Measurements from ENCODE around the gene PPP2R2C. TPM values are rescaled to one million over a fixed set of nuclear protein-coding genes. Genes with fewer than 3 reads are reported as not detected.

PPP2R2C gene
- total RNA-seq, 1 experiment from 2014 or later = 26.7 TPM

DNA sequence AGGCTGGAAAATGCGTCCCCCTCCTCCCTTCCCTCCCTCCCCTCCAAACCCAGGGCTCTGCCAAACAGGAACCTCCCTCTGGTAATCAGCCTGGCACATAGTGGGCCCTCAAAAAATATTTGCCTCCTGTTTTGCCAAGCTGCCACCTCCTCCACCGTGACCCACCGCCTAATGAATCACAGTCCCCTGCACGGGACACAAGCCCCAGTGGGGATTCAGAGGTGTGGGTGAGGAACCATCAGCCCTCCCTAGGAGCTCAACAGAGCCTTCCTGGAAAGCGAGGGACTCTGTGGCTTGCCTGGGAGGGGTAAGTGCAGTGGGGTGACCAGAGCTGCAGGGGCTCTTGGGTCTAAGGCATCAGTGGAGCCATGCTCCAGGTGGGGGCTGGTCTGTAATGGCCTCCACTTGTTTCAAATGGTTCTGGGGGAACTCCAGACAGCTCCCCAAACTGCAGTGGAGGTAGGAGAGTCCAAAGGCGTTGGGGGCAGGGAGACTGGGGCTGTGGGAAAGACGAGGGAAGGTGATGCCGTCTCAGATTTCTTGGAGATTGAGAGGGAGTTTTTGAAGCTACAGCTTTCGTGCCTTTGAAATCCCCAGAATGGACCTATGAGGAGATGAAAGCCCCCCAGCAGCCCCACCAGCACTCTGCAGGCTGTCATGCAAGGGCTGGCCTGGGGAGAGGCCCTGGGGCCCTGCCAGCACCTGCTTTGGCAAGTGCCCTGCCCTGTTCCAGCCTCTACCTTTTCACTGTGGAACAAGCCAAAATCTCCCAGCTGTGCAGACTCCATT is 1.0 kb upstream of the PPP2R2C start:
- intact Hi-C loops (cut with micrococcal nuclease; ENCODE audit: unreplicated experiment) (no loop called here), in situ Hi-C loops (cut with HindIII; ENCODE audit: low pct_unique_long_range_greater_than_20kb, low sequenced_read_pairs) (no loop called here)
- TF ChIP-seq TCF7L2 (IDR thresholded peaks at IDR 0.05; ENCODE audit: low read depth, low read length) (no peak), SIN3A (IDR thresholded peaks at IDR 0.05; ENCODE audit: borderline replicate concordance, insufficient read depth, low read depth, low read length) (no peak), POLR2AphosphoS5 (IDR thresholded peaks at IDR 0.05; ENCODE audit: low read depth, low read length) (no peak)
- TF ChIP-seq, protein P1, sequence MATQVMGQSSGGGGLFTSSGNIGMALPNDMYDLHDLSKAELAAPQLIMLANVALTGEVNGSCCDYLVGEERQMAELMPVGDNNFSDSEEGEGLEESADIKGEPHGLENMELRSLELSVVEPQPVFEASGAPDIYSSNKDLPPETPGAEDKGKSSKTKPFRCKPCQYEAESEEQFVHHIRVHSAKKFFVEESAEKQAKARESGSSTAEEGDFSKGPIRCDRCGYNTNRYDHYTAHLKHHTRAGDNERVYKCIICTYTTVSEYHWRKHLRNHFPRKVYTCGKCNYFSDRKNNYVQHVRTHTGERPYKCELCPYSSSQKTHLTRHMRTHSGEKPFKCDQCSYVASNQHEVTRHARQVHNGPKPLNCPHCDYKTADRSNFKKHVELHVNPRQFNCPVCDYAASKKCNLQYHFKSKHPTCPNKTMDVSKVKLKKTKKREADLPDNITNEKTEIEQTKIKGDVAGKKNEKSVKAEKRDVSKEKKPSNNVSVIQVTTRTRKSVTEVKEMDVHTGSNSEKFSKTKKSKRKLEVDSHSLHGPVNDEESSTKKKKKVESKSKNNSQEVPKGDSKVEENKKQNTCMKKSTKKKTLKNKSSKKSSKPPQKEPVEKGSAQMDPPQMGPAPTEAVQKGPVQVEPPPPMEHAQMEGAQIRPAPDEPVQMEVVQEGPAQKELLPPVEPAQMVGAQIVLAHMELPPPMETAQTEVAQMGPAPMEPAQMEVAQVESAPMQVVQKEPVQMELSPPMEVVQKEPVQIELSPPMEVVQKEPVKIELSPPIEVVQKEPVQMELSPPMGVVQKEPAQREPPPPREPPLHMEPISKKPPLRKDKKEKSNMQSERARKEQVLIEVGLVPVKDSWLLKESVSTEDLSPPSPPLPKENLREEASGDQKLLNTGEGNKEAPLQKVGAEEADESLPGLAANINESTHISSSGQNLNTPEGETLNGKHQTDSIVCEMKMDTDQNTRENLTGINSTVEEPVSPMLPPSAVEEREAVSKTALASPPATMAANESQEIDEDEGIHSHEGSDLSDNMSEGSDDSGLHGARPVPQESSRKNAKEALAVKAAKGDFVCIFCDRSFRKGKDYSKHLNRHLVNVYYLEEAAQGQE (IDR thresholded peaks at IDR 0.05; ENCODE audit: insufficient read depth in 1 of 2, low read depth in 2 of 2, low read length in 1 of 2) = no peak
- TF ChIP-seq, protein P2, sequence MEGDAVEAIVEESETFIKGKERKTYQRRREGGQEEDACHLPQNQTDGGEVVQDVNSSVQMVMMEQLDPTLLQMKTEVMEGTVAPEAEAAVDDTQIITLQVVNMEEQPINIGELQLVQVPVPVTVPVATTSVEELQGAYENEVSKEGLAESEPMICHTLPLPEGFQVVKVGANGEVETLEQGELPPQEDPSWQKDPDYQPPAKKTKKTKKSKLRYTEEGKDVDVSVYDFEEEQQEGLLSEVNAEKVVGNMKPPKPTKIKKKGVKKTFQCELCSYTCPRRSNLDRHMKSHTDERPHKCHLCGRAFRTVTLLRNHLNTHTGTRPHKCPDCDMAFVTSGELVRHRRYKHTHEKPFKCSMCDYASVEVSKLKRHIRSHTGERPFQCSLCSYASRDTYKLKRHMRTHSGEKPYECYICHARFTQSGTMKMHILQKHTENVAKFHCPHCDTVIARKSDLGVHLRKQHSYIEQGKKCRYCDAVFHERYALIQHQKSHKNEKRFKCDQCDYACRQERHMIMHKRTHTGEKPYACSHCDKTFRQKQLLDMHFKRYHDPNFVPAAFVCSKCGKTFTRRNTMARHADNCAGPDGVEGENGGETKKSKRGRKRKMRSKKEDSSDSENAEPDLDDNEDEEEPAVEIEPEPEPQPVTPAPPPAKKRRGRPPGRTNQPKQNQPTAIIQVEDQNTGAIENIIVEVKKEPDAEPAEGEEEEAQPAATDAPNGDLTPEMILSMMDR (IDR thresholded peaks at IDR 0.05) = no peak
- BruUV-seq (replicated peaks) = no TSS peak
- no peak for DNase-seq (ENCODE audit: low read depth, low spot score)
- no peak overlapping the region for H3K4me3 ChIP-seq (ENCODE audit: low read depth in 2 of 2, low read length in 2 of 2)
- H3K27me3 ChIP-seq (ENCODE audit: control insufficient read depth, insufficient read depth, low read length) = no peaks in the 10 kb centered on the region
- CTCF ChIA-PET = interaction anchor here (0.5 to 0.8 kb wide), 4 partner anchors 9 to 223 kb away, joined by 3 to 9 read pairs (median 3); no protein-coding TSS in a partner anchor
- no peak for ATAC-seq
- H3K4me1 ChIP-seq (ENCODE audit: control insufficient read depth, insufficient read depth, low read length) = peaks cover 4% of the 10 kb centered on the region
- no peaks in the 10 kb centered on the region for H3K9me3 ChIP-seq (ENCODE audit: control insufficient read depth, insufficient read depth, low read depth, low read length)
- POLR2A ChIA-PET = no interaction called here
- H3K36me3 ChIP-seq (ENCODE audit: control insufficient read depth, insufficient read depth, low read length) = no peaks in the 10 kb centered on the region
- H3K27ac ChIP-seq (ENCODE audit: low read length) = no peak overlapping the region

DNA sequence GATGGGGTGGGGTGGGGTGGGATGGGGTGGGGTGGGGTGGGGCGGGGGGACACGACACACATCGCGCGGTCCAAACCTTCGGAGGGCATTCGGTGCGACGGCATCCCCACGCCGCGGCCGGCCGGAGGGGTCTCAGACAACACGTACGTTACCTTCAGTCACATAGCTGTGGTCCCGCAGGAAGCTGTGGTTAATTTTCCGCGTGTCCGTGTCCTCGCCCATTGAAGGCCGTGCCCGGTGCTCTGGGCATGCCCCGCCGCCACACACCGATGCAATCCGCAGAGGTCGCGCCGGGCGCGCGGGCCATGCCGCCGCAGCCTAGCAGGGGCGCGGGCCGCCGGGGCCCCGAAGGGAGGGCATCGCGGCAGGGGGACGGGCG is 417 bp downstream of the PPP2R2C start:
- Histone ChIP-seq H3K27ac (ENCODE audit: low read length) (no peak overlapping the region), H3K4me3 (ENCODE audit: low read depth in 2 of 2, low read length in 2 of 2) (peak overlapping the region; percentile 51 to 61), H3K9me3 (ENCODE audit: control insufficient read depth, insufficient read depth, low read depth, low read length) (no peaks in the 10 kb centered on the region), H3K36me3 (ENCODE audit: control insufficient read depth, insufficient read depth, low read length) (no peaks in the 10 kb centered on the region), H3K4me1 (ENCODE audit: control insufficient read depth, insufficient read depth, low read length) (peaks cover 8% of the 10 kb centered on the region), H3K27me3 (ENCODE audit: control insufficient read depth, insufficient read depth, low read length) (no peaks in the 10 kb centered on the region)
- CTCF ChIA-PET = no interaction called here
- ATAC-seq = peak; percentile 35
- no peak for DNase-seq (ENCODE audit: low read depth, low spot score)
- in situ Hi-C loops (cut with HindIII; ENCODE audit: low pct_unique_long_range_greater_than_20kb, low sequenced_read_pairs) = no loop called here
- POLR2A ChIA-PET = no interaction called here
- no peak for TF ChIP-seq TCF7L2 (IDR thresholded peaks at IDR 0.05; ENCODE audit: low read depth, low read length)
- intact Hi-C loops (cut with micrococcal nuclease; ENCODE audit: unreplicated experiment) = no loop called here
- no TSS peak for BruUV-seq (replicated peaks)

DNA sequence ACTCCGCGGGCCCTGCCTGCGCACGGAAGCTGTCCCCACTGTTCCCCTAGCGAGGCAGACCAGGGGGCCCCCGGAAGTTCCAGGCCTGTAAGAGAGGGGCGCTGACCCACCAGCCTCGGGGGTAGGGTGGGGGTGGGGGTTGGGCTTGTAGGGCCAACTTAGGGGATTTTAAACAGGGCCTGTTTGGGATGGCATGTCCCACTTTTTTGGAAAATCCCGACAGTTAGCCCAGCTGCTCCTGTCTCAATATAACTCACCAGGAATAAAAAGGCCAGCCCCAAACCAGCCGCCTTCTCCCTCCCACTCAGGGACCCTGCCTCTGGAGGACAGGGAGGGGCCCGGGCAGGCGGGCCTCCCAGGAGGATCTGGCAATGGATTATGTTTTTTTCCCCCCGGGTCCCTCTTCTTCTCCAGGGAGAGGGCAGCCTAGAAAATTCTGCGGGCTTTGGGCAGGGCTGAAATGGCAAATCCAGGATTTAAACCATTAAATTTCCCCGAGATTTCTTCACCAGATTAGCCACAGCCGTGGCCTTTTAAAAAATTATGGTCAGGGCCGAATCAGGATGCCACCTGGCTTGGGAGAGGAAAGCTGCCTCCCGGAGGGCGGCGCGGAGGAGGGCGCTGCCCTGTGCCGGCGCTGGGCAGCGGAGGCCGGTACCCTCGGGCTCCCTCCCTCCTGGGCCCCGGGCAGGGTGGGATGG is 957 bp downstream of the PPP2R2C start:
- Histone ChIP-seq H3K27me3 (ENCODE audit: control insufficient read depth, insufficient read depth, low read length) (no peaks in the 10 kb centered on the region), H3K4me1 (ENCODE audit: control insufficient read depth, insufficient read depth, low read length) (peaks cover 8% of the 10 kb centered on the region), H3K4me3 (ENCODE audit: low read depth in 2 of 2, low read length in 2 of 2) (peak overlapping the region; percentile 51 to 61), H3K27ac (ENCODE audit: low read length) (peak overlapping the region; percentile 69), H3K9me3 (ENCODE audit: control insufficient read depth, insufficient read depth, low read depth, low read length) (no peaks in the 10 kb centered on the region), H3K36me3 (ENCODE audit: control insufficient read depth, insufficient read depth, low read length) (no peaks in the 10 kb centered on the region)
- TF ChIP-seq POLR2AphosphoS5 (IDR thresholded peaks at IDR 0.05; ENCODE audit: low read depth, low read length) = no peak
- no peak for TF ChIP-seq TCF7L2 (IDR thresholded peaks at IDR 0.05; ENCODE audit: low read depth, low read length)
- TF ChIP-seq, protein P1 (IDR thresholded peaks at IDR 0.05; ENCODE audit: insufficient read depth in 1 of 2, low read depth in 2 of 2, low read length in 1 of 2) = no peak
- no peak for TF ChIP-seq SIN3A (IDR thresholded peaks at IDR 0.05; ENCODE audit: borderline replicate concordance, insufficient read depth, low read depth, low read length)
- TF ChIP-seq, protein P2 (IDR thresholded peaks at IDR 0.05) = no peak
- ChIA-PET CTCF (no interaction called here), POLR2A (no interaction called here)
- in situ Hi-C loops (cut with HindIII; ENCODE audit: low pct_unique_long_range_greater_than_20kb, low sequenced_read_pairs) = no loop called here
- no TSS peak for BruUV-seq (replicated peaks)
- no peak for DNase-seq (ENCODE audit: low read depth, low spot score)
- no peak for ATAC-seq
- intact Hi-C loops (cut with micrococcal nuclease; ENCODE audit: unreplicated experiment) = no loop called here
